Hepatocyte (in vitro differentiated cells): ENCODE data around the gene TSR2.
A peak's percentile ranks its signal among the peaks of the same experiment; 100 is the strongest.

Experiments
- EZH2 ChIP-seq: fragments of 200-600 bp; sonication (generic); IDR thresholded peaks from 2 replicates; pipeline ENCODE4 v1.6.1; 2016; ENCODE audit warnings: antibody characterized with exemption, mild to moderate bottlenecking, borderline replicate concordance
- TF ChIP-seq, protein P1 (sequence below): fragments of 200-600 bp; sonication (generic); IDR thresholded peaks from 2 replicates; pipeline ENCODE4 v1.5.1; 2016; ENCODE audit warnings: antibody characterized with exemption, mild to moderate bottlenecking; ENCODE audit not compliant: poor library complexity

DNA sequence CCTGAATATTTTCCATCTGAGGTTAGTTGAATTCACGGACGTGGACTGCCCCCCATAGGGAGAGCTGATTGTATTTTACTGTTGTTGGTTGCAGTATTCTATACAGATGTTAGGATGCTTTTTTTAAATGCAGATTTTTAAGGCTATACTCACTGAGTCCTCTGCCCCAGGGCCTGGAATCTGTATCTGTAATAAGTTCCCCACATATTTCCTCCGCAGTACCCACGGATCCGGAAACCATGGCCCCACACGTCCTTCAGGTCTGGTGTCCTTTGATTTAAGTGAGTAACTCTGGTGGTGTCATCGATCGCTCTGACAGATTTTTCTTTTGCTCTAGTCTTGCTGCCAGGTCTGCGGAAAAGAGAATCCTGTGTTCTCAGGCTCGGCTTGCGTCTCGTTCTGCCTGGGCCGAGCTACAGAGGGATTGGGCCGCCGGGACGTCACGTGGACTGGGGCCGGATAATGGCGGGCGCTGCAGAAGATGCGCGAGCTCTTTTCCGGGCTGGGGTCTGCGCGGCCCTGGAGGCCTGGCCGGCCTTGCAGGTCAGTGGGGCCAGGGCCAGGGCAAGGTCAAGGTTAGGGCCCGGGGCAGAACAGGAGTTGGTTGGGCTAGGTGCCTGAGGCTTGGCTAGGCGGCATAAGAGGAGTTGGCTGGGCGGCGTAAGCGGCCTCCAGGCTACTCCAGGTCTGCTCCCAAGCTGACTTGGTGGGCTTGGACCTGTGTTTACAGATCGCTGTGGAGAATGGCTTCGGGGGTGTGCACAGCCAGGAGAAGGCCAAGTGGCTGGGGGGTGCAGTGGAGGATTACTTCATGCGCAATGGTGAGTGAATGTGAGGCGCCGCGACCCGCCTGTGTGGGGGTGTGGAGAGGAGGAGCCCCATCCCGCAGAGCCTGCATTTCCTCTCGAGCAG is at the start of gene TSR2:
- TF ChIP-seq, protein P1, sequence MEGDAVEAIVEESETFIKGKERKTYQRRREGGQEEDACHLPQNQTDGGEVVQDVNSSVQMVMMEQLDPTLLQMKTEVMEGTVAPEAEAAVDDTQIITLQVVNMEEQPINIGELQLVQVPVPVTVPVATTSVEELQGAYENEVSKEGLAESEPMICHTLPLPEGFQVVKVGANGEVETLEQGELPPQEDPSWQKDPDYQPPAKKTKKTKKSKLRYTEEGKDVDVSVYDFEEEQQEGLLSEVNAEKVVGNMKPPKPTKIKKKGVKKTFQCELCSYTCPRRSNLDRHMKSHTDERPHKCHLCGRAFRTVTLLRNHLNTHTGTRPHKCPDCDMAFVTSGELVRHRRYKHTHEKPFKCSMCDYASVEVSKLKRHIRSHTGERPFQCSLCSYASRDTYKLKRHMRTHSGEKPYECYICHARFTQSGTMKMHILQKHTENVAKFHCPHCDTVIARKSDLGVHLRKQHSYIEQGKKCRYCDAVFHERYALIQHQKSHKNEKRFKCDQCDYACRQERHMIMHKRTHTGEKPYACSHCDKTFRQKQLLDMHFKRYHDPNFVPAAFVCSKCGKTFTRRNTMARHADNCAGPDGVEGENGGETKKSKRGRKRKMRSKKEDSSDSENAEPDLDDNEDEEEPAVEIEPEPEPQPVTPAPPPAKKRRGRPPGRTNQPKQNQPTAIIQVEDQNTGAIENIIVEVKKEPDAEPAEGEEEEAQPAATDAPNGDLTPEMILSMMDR: peak; percentile 54
- no peak for TF ChIP-seq EZH2
